ENCODE data around the gene P2RY8.

Gene P2RY8

DNA sequence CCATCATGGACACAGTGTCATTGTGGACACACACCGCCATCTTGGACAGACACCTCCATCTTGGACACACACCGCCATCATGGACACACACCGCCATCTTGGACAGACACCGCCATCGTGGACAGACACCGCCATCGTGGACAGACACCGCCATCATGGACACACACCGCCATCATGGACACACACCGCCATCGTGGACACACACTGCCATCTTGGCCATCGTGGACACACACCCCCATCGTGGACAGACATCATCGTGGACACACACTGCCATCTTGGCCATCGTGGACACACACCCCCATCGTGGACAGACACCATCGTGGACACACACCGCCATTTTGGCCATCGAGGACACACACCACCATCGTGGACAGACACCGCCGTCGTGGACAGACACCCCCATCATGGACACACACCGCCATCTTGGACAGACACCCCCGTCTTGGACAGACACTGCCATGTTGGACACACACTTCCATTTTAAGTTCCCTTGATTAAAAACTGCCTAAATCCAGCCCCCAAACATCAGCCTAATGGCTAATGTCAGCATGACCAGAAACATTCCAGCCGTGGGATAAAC lies 93.4 kb downstream of the P2RY8 start (continued):
- no peak for TF ChIP-seq MEIS1 (CRISPR knock-in tag; IDR thresholded peaks at IDR 0.05; ENCODE audit: borderline replicate concordance)
- no peak for TF ChIP-seq ZNF791 (tag by site-specific recombination; IDR thresholded peaks at IDR 0.05)
- TF ChIP-seq, protein P1, sequence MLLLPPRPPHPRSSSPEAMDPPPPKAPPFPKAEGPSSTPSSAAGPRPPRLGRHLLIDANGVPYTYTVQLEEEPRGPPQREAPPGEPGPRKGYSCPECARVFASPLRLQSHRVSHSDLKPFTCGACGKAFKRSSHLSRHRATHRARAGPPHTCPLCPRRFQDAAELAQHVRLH (tag by site-specific recombination; IDR thresholded peaks at IDR 0.05): no peak
- TF ChIP-seq BCL11B (tag by site-specific recombination; IDR thresholded peaks at IDR 0.05; ENCODE audit: low read depth): no peak
- TF ChIP-seq, protein P2, sequence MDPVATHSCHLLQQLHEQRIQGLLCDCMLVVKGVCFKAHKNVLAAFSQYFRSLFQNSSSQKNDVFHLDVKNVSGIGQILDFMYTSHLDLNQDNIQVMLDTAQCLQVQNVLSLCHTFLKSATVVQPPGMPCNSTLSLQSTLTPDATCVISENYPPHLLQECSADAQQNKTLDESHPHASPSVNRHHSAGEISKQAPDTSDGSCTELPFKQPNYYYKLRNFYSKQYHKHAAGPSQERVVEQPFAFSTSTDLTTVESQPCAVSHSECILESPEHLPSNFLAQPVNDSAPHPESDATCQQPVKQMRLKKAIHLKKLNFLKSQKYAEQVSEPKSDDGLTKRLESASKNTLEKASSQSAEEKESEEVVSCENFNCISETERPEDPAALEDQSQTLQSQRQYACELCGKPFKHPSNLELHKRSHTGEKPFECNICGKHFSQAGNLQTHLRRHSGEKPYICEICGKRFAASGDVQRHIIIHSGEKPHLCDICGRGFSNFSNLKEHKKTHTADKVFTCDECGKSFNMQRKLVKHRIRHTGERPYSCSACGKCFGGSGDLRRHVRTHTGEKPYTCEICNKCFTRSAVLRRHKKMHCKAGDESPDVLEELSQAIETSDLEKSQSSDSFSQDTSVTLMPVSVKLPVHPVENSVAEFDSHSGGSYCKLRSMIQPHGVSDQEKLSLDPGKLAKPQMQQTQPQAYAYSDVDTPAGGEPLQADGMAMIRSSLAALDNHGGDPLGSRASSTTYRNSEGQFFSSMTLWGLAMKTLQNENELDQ (tag by site-specific recombination; IDR thresholded peaks at IDR 0.05; ENCODE audit: low read depth): no peak
- TF ChIP-seq ZNF596 (tag by site-specific recombination; IDR thresholded peaks at IDR 0.05): no peak
- TF ChIP-seq ZXDB (tag by site-specific recombination; IDR thresholded peaks at IDR 0.05): no peak
- no peak for TF ChIP-seq ZNF529 (tag by site-specific recombination; IDR thresholded peaks at IDR 0.05; ENCODE audit: insufficient replicate concordance)
- TF ChIP-seq, protein P3, sequence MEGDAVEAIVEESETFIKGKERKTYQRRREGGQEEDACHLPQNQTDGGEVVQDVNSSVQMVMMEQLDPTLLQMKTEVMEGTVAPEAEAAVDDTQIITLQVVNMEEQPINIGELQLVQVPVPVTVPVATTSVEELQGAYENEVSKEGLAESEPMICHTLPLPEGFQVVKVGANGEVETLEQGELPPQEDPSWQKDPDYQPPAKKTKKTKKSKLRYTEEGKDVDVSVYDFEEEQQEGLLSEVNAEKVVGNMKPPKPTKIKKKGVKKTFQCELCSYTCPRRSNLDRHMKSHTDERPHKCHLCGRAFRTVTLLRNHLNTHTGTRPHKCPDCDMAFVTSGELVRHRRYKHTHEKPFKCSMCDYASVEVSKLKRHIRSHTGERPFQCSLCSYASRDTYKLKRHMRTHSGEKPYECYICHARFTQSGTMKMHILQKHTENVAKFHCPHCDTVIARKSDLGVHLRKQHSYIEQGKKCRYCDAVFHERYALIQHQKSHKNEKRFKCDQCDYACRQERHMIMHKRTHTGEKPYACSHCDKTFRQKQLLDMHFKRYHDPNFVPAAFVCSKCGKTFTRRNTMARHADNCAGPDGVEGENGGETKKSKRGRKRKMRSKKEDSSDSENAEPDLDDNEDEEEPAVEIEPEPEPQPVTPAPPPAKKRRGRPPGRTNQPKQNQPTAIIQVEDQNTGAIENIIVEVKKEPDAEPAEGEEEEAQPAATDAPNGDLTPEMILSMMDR (tag by site-specific recombination; IDR thresholded peaks at IDR 0.05): no peak

DNA sequence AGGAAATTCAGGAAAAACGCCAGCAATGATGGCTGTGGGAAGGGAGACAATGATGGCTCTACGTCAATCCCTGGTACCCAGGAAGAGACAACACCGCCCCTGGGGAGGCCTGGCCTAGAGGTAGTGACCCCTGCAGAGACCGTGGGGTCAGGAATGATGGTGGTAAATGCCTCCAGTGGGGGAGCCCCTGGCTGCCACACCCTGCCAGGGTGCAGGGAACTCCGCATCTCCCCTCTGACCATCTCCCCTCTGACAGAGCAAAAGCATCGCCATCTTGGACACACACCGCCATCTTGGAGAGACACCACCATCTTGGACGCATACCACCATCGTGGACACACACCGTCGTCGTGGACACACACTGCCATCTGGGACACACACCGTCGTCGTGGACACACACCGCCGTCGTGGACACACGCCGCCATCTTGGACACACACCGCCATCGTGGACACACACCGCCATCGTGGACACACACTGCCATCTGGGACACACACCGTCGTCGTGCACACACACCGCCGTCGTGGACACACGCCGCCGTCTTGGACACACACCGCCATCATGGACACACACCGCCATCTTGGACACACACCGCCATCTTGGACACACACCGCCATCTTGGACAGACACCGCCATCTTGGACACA lies 94.1 kb downstream of the P2RY8 start:
- POLR2A ChIA-PET: no interaction called here
- no peaks in the 10 kb centered on the region for H3K9me3 ChIP-seq (ENCODE audit: control insufficient read depth, insufficient read depth, low read depth, low read length)
- H3K4me3 ChIP-seq (ENCODE audit: low read depth, low read length): no peak overlapping the region
- H3K27ac ChIP-seq (ENCODE audit: extremely low read depth, low read depth, low read length): no peak overlapping the region
- CTCF ChIA-PET: no interaction called here
- no peaks in the 10 kb centered on the region for H3K4me1 ChIP-seq (ENCODE audit: control insufficient read depth, insufficient read depth, low read length)
- TF ChIP-seq ZIC2 (tag by site-specific recombination; IDR thresholded peaks at IDR 0.05): no peak
- no peak for TF ChIP-seq MYNN (tag by site-specific recombination; IDR thresholded peaks at IDR 0.05; ENCODE audit: borderline replicate concordance)
- TF ChIP-seq ZNF529 (tag by site-specific recombination; IDR thresholded peaks at IDR 0.05; ENCODE audit: insufficient replicate concordance): no peak
- TF ChIP-seq, protein P4, sequence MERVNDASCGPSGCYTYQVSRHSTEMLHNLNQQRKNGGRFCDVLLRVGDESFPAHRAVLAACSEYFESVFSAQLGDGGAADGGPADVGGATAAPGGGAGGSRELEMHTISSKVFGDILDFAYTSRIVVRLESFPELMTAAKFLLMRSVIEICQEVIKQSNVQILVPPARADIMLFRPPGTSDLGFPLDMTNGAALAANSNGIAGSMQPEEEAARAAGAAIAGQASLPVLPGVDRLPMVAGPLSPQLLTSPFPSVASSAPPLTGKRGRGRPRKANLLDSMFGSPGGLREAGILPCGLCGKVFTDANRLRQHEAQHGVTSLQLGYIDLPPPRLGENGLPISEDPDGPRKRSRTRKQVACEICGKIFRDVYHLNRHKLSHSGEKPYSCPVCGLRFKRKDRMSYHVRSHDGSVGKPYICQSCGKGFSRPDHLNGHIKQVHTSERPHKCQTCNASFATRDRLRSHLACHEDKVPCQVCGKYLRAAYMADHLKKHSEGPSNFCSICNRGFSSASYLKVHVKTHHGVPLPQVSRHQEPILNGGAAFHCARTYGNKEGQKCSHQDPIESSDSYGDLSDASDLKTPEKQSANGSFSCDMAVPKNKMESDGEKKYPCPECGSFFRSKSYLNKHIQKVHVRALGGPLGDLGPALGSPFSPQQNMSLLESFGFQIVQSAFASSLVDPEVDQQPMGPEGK (tag by site-specific recombination; IDR thresholded peaks at IDR 0.05): no peak
- TF ChIP-seq ZNF510 (tag by site-specific recombination; IDR thresholded peaks at IDR 0.05; ENCODE audit: insufficient replicate concordance): no peak
- TF ChIP-seq, protein P5, sequence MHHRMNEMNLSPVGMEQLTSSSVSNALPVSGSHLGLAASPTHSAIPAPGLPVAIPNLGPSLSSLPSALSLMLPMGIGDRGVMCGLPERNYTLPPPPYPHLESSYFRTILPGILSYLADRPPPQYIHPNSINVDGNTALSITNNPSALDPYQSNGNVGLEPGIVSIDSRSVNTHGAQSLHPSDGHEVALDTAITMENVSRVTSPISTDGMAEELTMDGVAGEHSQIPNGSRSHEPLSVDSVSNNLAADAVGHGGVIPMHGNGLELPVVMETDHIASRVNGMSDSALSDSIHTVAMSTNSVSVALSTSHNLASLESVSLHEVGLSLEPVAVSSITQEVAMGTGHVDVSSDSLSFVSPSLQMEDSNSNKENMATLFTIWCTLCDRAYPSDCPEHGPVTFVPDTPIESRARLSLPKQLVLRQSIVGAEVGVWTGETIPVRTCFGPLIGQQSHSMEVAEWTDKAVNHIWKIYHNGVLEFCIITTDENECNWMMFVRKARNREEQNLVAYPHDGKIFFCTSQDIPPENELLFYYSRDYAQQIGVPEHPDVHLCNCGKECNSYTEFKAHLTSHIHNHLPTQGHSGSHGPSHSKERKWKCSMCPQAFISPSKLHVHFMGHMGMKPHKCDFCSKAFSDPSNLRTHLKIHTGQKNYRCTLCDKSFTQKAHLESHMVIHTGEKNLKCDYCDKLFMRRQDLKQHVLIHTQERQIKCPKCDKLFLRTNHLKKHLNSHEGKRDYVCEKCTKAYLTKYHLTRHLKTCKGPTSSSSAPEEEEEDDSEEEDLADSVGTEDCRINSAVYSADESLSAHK (tag by site-specific recombination; IDR thresholded peaks at IDR 0.05): no peak
- no peak for TF ChIP-seq GLIS1 (tag by site-specific recombination; IDR thresholded peaks at IDR 0.05)
- TF ChIP-seq, protein P6, sequence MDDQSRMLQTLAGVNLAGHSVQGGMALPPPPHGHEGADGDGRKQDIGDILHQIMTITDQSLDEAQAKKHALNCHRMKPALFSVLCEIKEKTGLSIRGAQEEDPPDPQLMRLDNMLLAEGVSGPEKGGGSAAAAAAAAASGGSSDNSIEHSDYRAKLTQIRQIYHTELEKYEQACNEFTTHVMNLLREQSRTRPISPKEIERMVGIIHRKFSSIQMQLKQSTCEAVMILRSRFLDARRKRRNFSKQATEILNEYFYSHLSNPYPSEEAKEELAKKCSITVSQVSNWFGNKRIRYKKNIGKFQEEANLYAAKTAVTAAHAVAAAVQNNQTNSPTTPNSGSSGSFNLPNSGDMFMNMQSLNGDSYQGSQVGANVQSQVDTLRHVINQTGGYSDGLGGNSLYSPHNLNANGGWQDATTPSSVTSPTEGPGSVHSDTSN (CRISPR knock-in tag; IDR thresholded peaks at IDR 0.05): no peak
- TF ChIP-seq, protein P7, sequence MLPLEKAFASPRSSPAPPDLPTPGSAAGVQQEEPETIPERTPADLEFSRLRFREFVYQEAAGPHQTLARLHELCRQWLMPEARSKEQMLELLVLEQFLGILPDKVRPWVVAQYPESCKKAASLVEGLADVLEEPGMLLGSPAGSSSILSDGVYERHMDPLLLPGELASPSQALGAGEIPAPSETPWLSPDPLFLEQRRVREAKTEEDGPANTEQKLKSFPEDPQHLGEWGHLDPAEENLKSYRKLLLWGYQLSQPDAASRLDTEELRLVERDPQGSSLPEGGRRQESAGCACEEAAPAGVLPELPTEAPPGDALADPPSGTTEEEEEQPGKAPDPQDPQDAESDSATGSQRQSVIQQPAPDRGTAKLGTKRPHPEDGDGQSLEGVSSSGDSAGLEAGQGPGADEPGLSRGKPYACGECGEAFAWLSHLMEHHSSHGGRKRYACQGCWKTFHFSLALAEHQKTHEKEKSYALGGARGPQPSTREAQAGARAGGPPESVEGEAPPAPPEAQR (tag by site-specific recombination; IDR thresholded peaks at IDR 0.05): no peak
- no peak for TF ChIP-seq ZNF311 (tag by site-specific recombination; IDR thresholded peaks at IDR 0.05; ENCODE audit: borderline replicate concordance)
- peaks cover 4 to 22% of the 10 kb centered on the region in 2 experiments for H3K36me3 ChIP-seq (ENCODE audit: control insufficient read depth in 2 of 2, insufficient read depth in 1 of 2, low read length in 2 of 2)

All from HEK293 (cell line).